ENCODE results near the gene UNC45A. TPM values are rescaled to one million over a fixed set of nuclear protein-coding genes. Genes with fewer than 3 reads are reported as not detected.

Gene UNC45A
- total RNA-seq, 1 donor from 2014 or later: 50.1 TPM

DNA sequence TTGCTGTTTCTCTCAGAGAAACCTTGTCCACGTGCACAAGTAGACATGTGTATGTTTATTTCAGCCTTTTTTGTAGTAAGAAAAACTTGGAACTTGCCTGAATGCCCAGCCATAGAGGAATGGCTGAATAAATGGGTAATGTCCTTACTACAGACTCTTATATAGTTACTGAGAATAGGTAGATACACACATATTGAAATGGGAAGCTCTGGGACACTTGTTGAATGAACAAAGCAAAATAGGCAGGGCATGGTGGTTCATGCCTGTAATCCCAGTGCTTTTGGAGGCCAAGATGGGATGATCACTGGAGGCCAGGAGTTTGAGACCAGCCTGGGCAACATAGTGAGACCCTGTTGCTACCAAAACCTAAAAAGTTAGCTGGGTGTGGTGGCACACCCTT lies 1.7 kb downstream of the UNC45A start:
- Histone ChIP-seq H3K4me3 (ENCODE audit: low read depth, low read length) (no peak overlapping the region), H3K36me3 (ENCODE audit: control insufficient read depth, insufficient read depth, low read length) (peaks cover 4% of the 10 kb centered on the region), H3K27me3 (ENCODE audit: control insufficient read depth, insufficient read depth, low read length) (no peaks in the 10 kb centered on the region)
- no peak for TF ChIP-seq CTCF (IDR thresholded peaks at IDR 0.05; ENCODE audit: insufficient read depth, low read length, poor library complexity, severe bottlenecking)
- no peak for DNase-seq (ENCODE audit: low read depth)

GRCh38 chr15:90938261-90938660 lies 3.2 kb downstream of the UNC45A start:
- no peak for TF ChIP-seq CTCF (IDR thresholded peaks at IDR 0.05; ENCODE audit: insufficient read depth, low read length, poor library complexity, severe bottlenecking)
- H3K4me3 ChIP-seq (ENCODE audit: low read depth, low read length): no peak overlapping the region
- no peak for DNase-seq (ENCODE audit: low read depth)
- peaks cover 4% of the 10 kb centered on the region for H3K36me3 ChIP-seq (ENCODE audit: control insufficient read depth, insufficient read depth, low read length)
- no peaks in the 10 kb centered on the region for H3K27me3 ChIP-seq (ENCODE audit: control insufficient read depth, insufficient read depth, low read length)

- DNase-seq (ENCODE audit: low read depth): no peak
- no peak overlapping the region for H3K4me3 ChIP-seq (ENCODE audit: low read depth, low read length)
- H3K36me3 ChIP-seq (ENCODE audit: control insufficient read depth, insufficient read depth, low read length): peaks cover 4% of the 10 kb centered on the region
- TF ChIP-seq CTCF (IDR thresholded peaks at IDR 0.05; ENCODE audit: insufficient read depth, low read length, poor library complexity, severe bottlenecking): no peak
- no peaks in the 10 kb centered on the region for H3K27me3 ChIP-seq (ENCODE audit: control insufficient read depth, insufficient read depth, low read length)
Observed at GRCh38 chr15:90939756-90940155, 4.7 kb downstream of the UNC45A start.

DNA sequence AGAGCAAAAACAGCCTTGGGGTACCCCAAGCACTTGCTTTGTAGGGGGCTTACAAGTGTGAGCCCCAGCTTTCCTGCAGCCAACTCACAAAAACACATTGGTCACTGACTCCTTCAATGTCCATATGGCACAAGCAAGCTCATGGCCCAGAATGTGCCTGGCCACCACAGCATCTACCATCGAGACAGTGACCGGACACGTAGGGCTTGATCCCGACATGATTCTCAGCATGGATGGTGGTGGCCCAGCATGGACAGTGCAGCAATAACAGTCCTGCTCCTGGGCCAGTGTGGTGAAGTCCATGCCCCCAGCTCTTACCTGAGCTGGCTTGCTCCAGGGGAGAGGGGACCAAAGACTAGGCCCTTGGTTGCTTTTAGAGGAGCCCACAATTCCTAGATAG lies 6.0 kb downstream of the UNC45A start:
- no peak for TF ChIP-seq CTCF (IDR thresholded peaks at IDR 0.05; ENCODE audit: insufficient read depth, low read length, poor library complexity, severe bottlenecking)
- H3K36me3 ChIP-seq (ENCODE audit: control insufficient read depth, insufficient read depth, low read length): peaks cover 4% of the 10 kb centered on the region
- H3K4me3 ChIP-seq (ENCODE audit: low read depth, low read length): no peak overlapping the region
- no peaks in the 10 kb centered on the region for H3K27me3 ChIP-seq (ENCODE audit: control insufficient read depth, insufficient read depth, low read length)
- DNase-seq (ENCODE audit: low read depth): no peak

GRCh38 chr15:90942354-90943120 lies 7.5 kb downstream of the UNC45A start:
- TF ChIP-seq CTCF (IDR thresholded peaks at IDR 0.05; ENCODE audit: insufficient read depth, low read length, poor library complexity, severe bottlenecking): no peak
- H3K36me3 ChIP-seq (ENCODE audit: control insufficient read depth, insufficient read depth, low read length): peaks cover 6% of the 10 kb centered on the region
- DNase-seq (ENCODE audit: low read depth): no peak
- no peaks in the 10 kb centered on the region for H3K27me3 ChIP-seq (ENCODE audit: control insufficient read depth, insufficient read depth, low read length)
- no peak overlapping the region for H3K4me3 ChIP-seq (ENCODE audit: low read depth, low read length)

DNA sequence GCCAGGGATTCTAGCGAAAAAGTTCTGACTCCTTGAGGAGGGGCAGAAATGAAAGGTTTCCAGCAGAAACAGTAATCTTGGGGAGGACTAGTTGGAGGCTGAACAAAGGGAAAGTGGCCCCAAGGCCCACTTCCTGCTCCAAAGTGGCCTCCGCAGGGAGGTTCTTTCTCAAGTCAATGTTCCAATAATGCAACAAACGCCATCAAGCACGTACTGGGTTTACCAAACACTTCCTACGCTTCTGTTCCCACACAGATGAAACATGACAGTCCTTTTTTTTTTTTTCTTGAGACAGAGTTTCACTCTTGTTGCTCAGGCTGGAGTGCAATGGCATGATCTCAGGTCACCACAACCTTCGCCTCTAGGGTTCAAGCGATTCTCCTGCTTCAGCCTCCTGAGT lies 10.0 kb downstream of the UNC45A start:
- Histone ChIP-seq H3K4me3 (ENCODE audit: low read depth, low read length) (no peak overlapping the region), H3K36me3 (ENCODE audit: control insufficient read depth, insufficient read depth, low read length) (peaks cover 9% of the 10 kb centered on the region), H3K27me3 (ENCODE audit: control insufficient read depth, insufficient read depth, low read length) (no peaks in the 10 kb centered on the region)
- no peak for DNase-seq (ENCODE audit: low read depth)
- TF ChIP-seq CTCF (IDR thresholded peaks at IDR 0.05; ENCODE audit: insufficient read depth, low read length, poor library complexity, severe bottlenecking): no peak
